HG02938 (cell line): ENCODE data around the gene CAPNS1.

Experiments
- ATAC-seq: cut with Tn5 transposase; IDR thresholded peaks from one replicate; pipeline ENCODE4 v1.9.1; 2021; ENCODE audit warnings: mild to moderate bottlenecking, moderate library complexity; ENCODE audit not compliant: unreplicated experiment

The CAPNS1 gene

GRCh38 chr19:36139473-36140303 is at the start of gene CAPNS1:
CAPNS1 (plus strand) TSS chr19:36140066; CDS start chr19:36141012, 946 bp downstream.
- ATAC-seq: peak; percentile 75

- ATAC-seq: no peak
Measured at GRCh38 chr19:36090910-36091695, 48.8 kb upstream of the CAPNS1 start.

- no peak for ATAC-seq
Measured at GRCh38 chr19:36092566-36092965, 47.3 kb upstream of the CAPNS1 start.

GRCh38 chr19:36093146-36093662 is 46.7 kb upstream of the CAPNS1 start:
- ATAC-seq: no peak

- no peak for ATAC-seq
Measured at GRCh38 chr19:36093687-36094086, 46.2 kb upstream of the CAPNS1 start.

GRCh38 chr19:36097036-36097435 is 42.8 kb upstream of the CAPNS1 start:
- no peak for ATAC-seq

GRCh38 chr19:36099166-36099785 is 40.6 kb upstream of the CAPNS1 start:
- no peak for ATAC-seq

- ATAC-seq: no peak
Measured at GRCh38 chr19:36100476-36100875, 39.4 kb upstream of the CAPNS1 start.

- ATAC-seq: no peak
Measured at GRCh38 chr19:36101550-36102327, 38.1 kb upstream of the CAPNS1 start.

GRCh38 chr19:36103040-36103626 is 36.7 kb upstream of the CAPNS1 start:
- no peak for ATAC-seq

GRCh38 chr19:36103842-36104552 is 35.9 kb upstream of the CAPNS1 start:
- no peak for ATAC-seq

- ATAC-seq: no peak
Measured at GRCh38 chr19:36106441-36106840, 33.4 kb upstream of the CAPNS1 start.

- no peak for ATAC-seq
Measured at GRCh38 chr19:36106991-36107390, 32.9 kb upstream of the CAPNS1 start.

- no peak for ATAC-seq
Measured at GRCh38 chr19:36108684-36109083, 31.2 kb upstream of the CAPNS1 start.

- no peak for ATAC-seq
Measured at GRCh38 chr19:36110487-36111199, 29.2 kb upstream of the CAPNS1 start, which contains the start of gene OVOL3. OVOL3 (plus strand) TSS chr19:36111143; CDS start chr19:36111203, 60 bp downstream.

- ATAC-seq: no peak
Measured at GRCh38 chr19:36111200-36111539, 28.7 kb upstream of the CAPNS1 start.

- no peak for ATAC-seq
Measured at GRCh38 chr19:36112678-36113077, 27.2 kb upstream of the CAPNS1 start.

GRCh38 chr19:36113425-36113824 is 26.4 kb upstream of the CAPNS1 start:
- ATAC-seq: no peak
